Astrocyte of the spinal cord (primary cell): ENCODE results near the gene ARVCF.

Source experiments
- DNase-seq: peaks from one replicate; pipeline ENCODE4 v3.0.0; 2011; ENCODE audit warnings: low read depth, low spot score
- H3K4me3 ChIP-seq: 2 replicates; pipeline ENCODE4 v1.5.1; 2011; ENCODE audit warnings: low read depth, mild to moderate bottlenecking, low read length, moderate library complexity
- CTCF ChIP-seq: IDR thresholded peaks from 2 replicates; pipeline ENCODE4 v1.5.1; 2012; ENCODE audit warnings: low read depth, mild to moderate bottlenecking, low read length, inconsistent platforms
- in situ Hi-C: cut with HindIII; loops from 2 replicates; pipeline ENCODE4 v1.10.0; 2017; ENCODE audit warnings: low sequenced_read_pairs

Gene ARVCF

GRCh38 chr22:20036535-20037392 lies 20.1 kb upstream of the ARVCF start:
- no peak for TF ChIP-seq CTCF
- no peak overlapping the region for H3K4me3 ChIP-seq
- DNase-seq, result no peak
- in situ Hi-C loops, result no loop called here

- DNase-seq, result no peak
- no peak overlapping the region for H3K4me3 ChIP-seq
- no peak for TF ChIP-seq CTCF
- in situ Hi-C loops, result no loop called here
Observed at GRCh38 chr22:20036084-20036482, 19.5 kb upstream of the ARVCF start.

- no peak for TF ChIP-seq CTCF
- DNase-seq, result no peak
- in situ Hi-C loops, result no loop called here
Observed at GRCh38 chr22:20035375-20036083, 18.9 kb upstream of the ARVCF start.

GRCh38 chr22:20034143-20034542 lies 17.5 kb upstream of the ARVCF start:
- in situ Hi-C loops, result no loop called here
- no peak overlapping the region for H3K4me3 ChIP-seq
- TF ChIP-seq CTCF, result no peak
- no peak for DNase-seq

More at GRCh38 chr22:20035375-20036083, 18.9 kb upstream of the ARVCF start:
- no peak overlapping the region for H3K4me3 ChIP-seq

- in situ Hi-C loops, result no loop called here
- no peak overlapping the region for H3K4me3 ChIP-seq
- TF ChIP-seq CTCF, result no peak
- no peak for DNase-seq
Observed at GRCh38 chr22:20033045-20033706, 16.6 kb upstream of the ARVCF start.

GRCh38 chr22:20032407-20032991 lies 15.9 kb upstream of the ARVCF start:
- no peak for DNase-seq
- no peak for TF ChIP-seq CTCF
- in situ Hi-C loops, result no loop called here
- no peak overlapping the region for H3K4me3 ChIP-seq
